GM12878 (cell line): ENCODE measurements around the gene WHAMM. TPM values are rescaled to one million over a fixed set of nuclear protein-coding genes. Genes with fewer than 3 reads are reported as not detected.

ENCODE experiments used
- ATAC-seq: fragments of 200-7000 bp; cut with Tn5 transposase; 3 replicates; pipeline ENCODE4 v1.9.1; 2020; ENCODE audit warnings: mild to moderate bottlenecking, moderate library complexity
- BruUV-seq: library from RNA; stranded (reverse); fragments of 400-500 nt; replicated peaks from 2 replicates; lab custom pipeline; 2021; lab: Mats Ljungman, UMichigan
- CTCF ChIA-PET: fragments of 300-600 bp; sonication (Branson Sonifier 250); formaldehyde crosslinking; extraction: SDS; loops from one replicate; lab custom pipeline; 2021; ENCODE audit warnings: inconsistent platforms; lab: Yijun Ruan, JAX
- POLR2A ChIA-PET: fragments of 350-600 bp; formaldehyde crosslinking; extraction: SDS; loops from one replicate; lab custom pipeline; 2021; ENCODE audit warnings: inconsistent platforms; lab: Charles Lee
- RAD21 ChIA-PET: fragments of 300-600 bp; sonication (Branson Sonifier 250); formaldehyde crosslinking; loops from one replicate; lab custom pipeline; 2023; ENCODE audit warnings: antibody characterized with exemption; ENCODE audit not compliant: unreplicated experiment; lab: Charles Lee
- SMC1A ChIA-PET: fragments of 300-600 bp; sonication (Branson Sonifier 250); formaldehyde crosslinking; loops from one replicate; lab custom pipeline; 2023; ENCODE audit not compliant: unreplicated experiment, uncharacterized antibody; lab: Charles Lee
- DNase-seq: peaks from one replicate; pipeline ENCODE4 v3.0.0-alpha.2; 2011; ENCODE audit warnings: low read depth, low spot score
- FAIRE-seq: peaks from 3 replicates; lab custom pipeline; 2011; peaks lifted over from hg19 to GRCh38; lab: Jason Lieb, UNC
- H2AFZ ChIP-seq: 2 replicates; pipeline ENCODE4 v1.6.0; 2011; ENCODE audit warnings: low read depth, low read length, control low read depth; ENCODE audit not compliant: control insufficient read depth
- H3K27ac ChIP-seq: 2 replicates; pipeline ENCODE4 v1.5.1; 2011; ENCODE audit warnings: control low read depth; ENCODE audit not compliant: control insufficient read depth, insufficient read depth
- H3K27me3 ChIP-seq, 2 experiments: replicated peaks in 1 of 2; 2 replicates each; pipeline versions ENCODE4 v1.6.0 to v1.6.1; 2011; ENCODE audit warnings: low read length in 1 of 2; ENCODE audit not compliant: control insufficient read depth in 2 of 2, insufficient read depth in 2 of 2
- H3K36me3 ChIP-seq, 2 experiments: 2 replicates each; pipeline ENCODE4 v1.5.1; 2011; ENCODE audit warnings: low read length in 1 of 2; ENCODE audit not compliant: control insufficient read depth in 2 of 2, insufficient read depth in 2 of 2
- H3K4me1 ChIP-seq: 2 replicates; pipeline ENCODE4 v1.6.1; 2011; ENCODE audit warnings: mild to moderate bottlenecking, low read length, moderate library complexity, mixed read lengths; ENCODE audit not compliant: control insufficient read depth, insufficient read depth
- H3K4me2 ChIP-seq: 2 replicates; pipeline ENCODE4 v1.6.0; 2011; ENCODE audit warnings: control low read depth; ENCODE audit not compliant: control insufficient read depth, insufficient read depth
- H3K4me3 ChIP-seq: fragments of 200-600 bp; sonication (generic); 2 replicates; pipeline ENCODE4 v1.5.1; 2016
- H3K79me2 ChIP-seq: 2 replicates; pipeline ENCODE4 v1.6.0; 2011; ENCODE audit warnings: low read length; ENCODE audit not compliant: control insufficient read depth, insufficient read depth
- H3K9ac ChIP-seq: 2 replicates; pipeline ENCODE4 v1.8.0; 2011; ENCODE audit warnings: low read length, control low read depth, mixed read lengths; ENCODE audit not compliant: control insufficient read depth, insufficient read depth
- H3K9me3 ChIP-seq: replicated peaks from 3 replicates; pipeline ENCODE4 v1.5.1; 2011; ENCODE audit warnings: mild to moderate bottlenecking, low read length; ENCODE audit not compliant: control insufficient read depth, insufficient read depth
- H4K20me1 ChIP-seq: 2 replicates; pipeline ENCODE4 v1.6.0; 2011; ENCODE audit not compliant: control insufficient read depth, insufficient read depth
- ATF7 ChIP-seq: fragments of 450-650 bp; IDR thresholded peaks from 2 replicates; pipeline ENCODE4 v1.6.1; 2016; ENCODE audit warnings: low read depth, mild to moderate bottlenecking
- BHLHE40 ChIP-seq, 2 experiments: fragments of 450-650 bp in 1 of 2; IDR thresholded peaks; 2 replicates each; pipeline ENCODE4 v1.6.1; 2011 to 2017; ENCODE audit warnings: low read depth in 2 of 2, borderline replicate concordance in 1 of 2, improper control_type of control experiment in 1 of 2, low read length in 1 of 2, mild to moderate bottlenecking in 1 of 2
- CBX5 ChIP-seq: sonication (generic); IDR thresholded peaks from 2 replicates; pipeline ENCODE4 v1.6.1; 2016; ENCODE audit warnings: low read depth, moderate library complexity, mild to moderate bottlenecking, inconsistent platforms
- DPF2 ChIP-seq: fragments of 450-650 bp; IDR thresholded peaks from 2 replicates; pipeline ENCODE4 v1.6.1; 2017; ENCODE audit warnings: mild to moderate bottlenecking
- HDAC6 ChIP-seq: fragments of 200-600 bp; sonication (generic); IDR thresholded peaks from one replicate; pipeline ENCODE4 v1.8.0; 2017; ENCODE audit warnings: antibody characterized with exemption; ENCODE audit not compliant: unreplicated experiment
- POU2F2 ChIP-seq: IDR thresholded peaks from 3 replicates; pipeline ENCODE4 v1.6.1; 2011; ENCODE audit warnings: low read depth, mild to moderate bottlenecking, low read length, borderline replicate concordance
- RCOR1 ChIP-seq: conservative IDR thresholded peaks from 2 replicates; pipeline ENCODE4 v1.6.1; 2012; ENCODE audit warnings: low read depth, low read length, improper control_type of control experiment
- SMARCA5 ChIP-seq: fragments of 450-650 bp; IDR thresholded peaks from 2 replicates; pipeline ENCODE4 v1.6.1; 2017; ENCODE audit warnings: mild to moderate bottlenecking
- STAT1 ChIP-seq: fragments of 450-650 bp; conservative IDR thresholded peaks from 2 replicates; pipeline ENCODE4 v1.6.1; 2014; ENCODE audit warnings: antibody characterized with exemption, mild to moderate bottlenecking
- ZNF274 ChIP-seq: IDR thresholded peaks from one replicate; pipeline ENCODE4 v1.8.0; 2011; ENCODE audit not compliant: insufficient read length, insufficient read depth
- WGBS: methylation state at CpG from one replicate; pipeline ENCODE4 v1.1.6; 2016; ENCODE audit warnings: low lambda C conversion rate; ENCODE audit not compliant: insufficient replicate concordance, insufficient coverage; ENCODE audit errors: missing lambda C conversion rate; 5-methylcytosine and 5-hydroxymethylcytosine counted together
- in situ Hi-C: fragments of 300-500 bp; cut with MboI; formaldehyde crosslinking; loops from 9 replicates; pipeline ENCODE4 v1.14.3; 2018; ENCODE audit warnings: mixed read lengths
- intact Hi-C: fragments of 100-400 bp; cut with micrococcal nuclease; formaldehyde crosslinking; loops from one replicate; pipeline ENCODE4 v1.14.2; 2022; ENCODE audit not compliant: unreplicated experiment
- polyA plus RNA-seq, 11 experiments: library from polyadenylated mRNA; depleted of rRNA in 4 of 11; unstranded in 6 of 11; stranded (reverse) in 5 of 11; fragments of >200 nt; fragmentation: Nextera tagmentation in 4 of 11; fragmentation: Illumina TruSeq in 1 of 11; extraction: Ambion mirVana in 4 of 11; extraction: Trizol in 1 of 11; gene quantifications; 1 replicate in 1 of 11; 2 replicates in 10 of 11; pipeline versions ENCODE4 v1.2.1 to v1.2.3, GENCODE V29; 2011 to 2016; ENCODE audit warnings: inconsistent platforms in 2 of 11, missing spikeins in 2 of 11, low read depth in 1 of 11
- total RNA-seq, 4 experiments: library from RNA; depleted of rRNA in 3 of 4; stranded (reverse); fragments of >200 nt in 3 of 4; fragmentation: Illumina TruSeq in 1 of 4; extraction: Trizol in 1 of 4; gene quantifications; 2 replicates each; pipeline versions ENCODE4 v1.2.1 to v1.2.3, GENCODE V29; 2013 to 2021
- TF ChIP-seq, protein P1 (sequence below): fragments of 150-350 bp; IDR thresholded peaks from 2 replicates; pipeline ENCODE4 v1.6.1; 2014; ENCODE audit warnings: mild to moderate bottlenecking, low read depth, low read length
- TF ChIP-seq, protein P2 (sequence below): fragments of 450-650 bp; IDR thresholded peaks from 2 replicates; pipeline ENCODE4 v1.6.1; 2016; ENCODE audit warnings: mild to moderate bottlenecking
- TF ChIP-seq, protein P3 (sequence below), 3 experiments: IDR thresholded peaks in 2 of 3; conservative IDR thresholded peaks in 1 of 3; 2 replicates each; pipeline ENCODE4 v1.5.1; 2011; ENCODE audit warnings: low read depth in 3 of 3, low read length in 3 of 3, mild to moderate bottlenecking in 3 of 3, control low read depth in 2 of 3, moderate library complexity in 2 of 3, inconsistent platforms in 1 of 3, mixed read lengths in 1 of 3; ENCODE audit not compliant: control insufficient read depth in 2 of 3, insufficient read depth in 1 of 3; ENCODE audit errors: extremely low read depth in 1 of 3
- TF ChIP-seq, protein P4 (sequence below): IDR thresholded peaks from 2 replicates; pipeline ENCODE4 v1.6.1; 2011; ENCODE audit warnings: borderline replicate concordance, low read depth, mild to moderate bottlenecking, moderate library complexity, low read length; ENCODE audit not compliant: insufficient read depth, poor library complexity, severe bottlenecking

The WHAMM gene
- total and polyA plus RNA-seq, 10 of the 15 experiments (the other 5 are each of a cell fraction or from before 2014, with no cell fraction given), result 0.87 to 6.7 (median 2.5) TPM

DNA sequence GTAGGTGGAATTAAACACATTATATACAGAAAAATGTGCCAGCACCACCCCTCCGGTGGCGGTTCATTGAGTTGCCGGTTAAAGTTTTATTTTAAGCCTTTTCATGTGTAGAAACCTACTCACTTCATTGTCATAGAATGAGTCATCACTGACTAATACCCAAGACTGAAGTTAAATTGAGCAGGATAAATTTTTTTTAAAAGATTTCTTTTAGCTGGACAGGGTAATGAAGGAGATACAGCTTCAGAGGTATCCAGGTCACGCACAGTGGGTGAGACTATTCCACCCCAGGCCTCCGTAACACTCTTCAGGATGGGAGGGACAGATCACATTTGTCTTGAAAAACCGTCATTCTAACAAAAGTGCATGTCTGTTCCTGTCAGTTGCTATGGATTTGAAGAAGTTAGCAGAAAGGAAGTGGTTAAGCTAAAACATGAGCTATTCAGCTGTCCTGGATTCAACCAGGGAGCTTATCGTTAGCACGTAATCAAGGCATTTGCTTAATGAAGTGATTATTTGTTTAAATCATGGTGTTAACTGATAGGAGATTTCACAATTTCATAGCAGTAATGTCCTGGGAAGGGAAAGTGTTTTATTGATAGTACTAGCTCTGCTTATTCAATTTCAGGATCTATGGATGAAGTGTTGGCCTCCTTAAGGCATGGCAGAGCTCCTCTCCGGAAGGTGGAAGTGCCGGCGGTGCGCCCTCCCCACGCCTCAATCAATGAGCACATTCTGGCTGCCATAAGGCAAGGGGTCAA, 23.4 kb downstream of the WHAMM start:
- H3K36me3 ChIP-seq, result peaks cover 24 to 29% of the 10 kb centered on the region in 2 experiments
- in situ Hi-C loops (loop anchor here (10.0 kb wide), 2 partner anchors 288 to 1538 kb away; partner anchors contain the start of gene RPS17), intact Hi-C loops (loop anchor here (1.0 to 10.0 kb wide), 3 partner anchors 21 to 298 kb away; partner anchors contain the start of gene RAMAC)
- ATAC-seq, result peak; percentile 90
- peaks cover 13% of the 10 kb centered on the region; the same call in 1 of the 2 replicates for H4K20me1 ChIP-seq
- H3K79me2 ChIP-seq, result no peaks in the 10 kb centered on the region
- H3K9ac ChIP-seq, result no peak overlapping the region
- no peaks in the 10 kb centered on the region for H3K27me3 ChIP-seq
- no peaks in the 10 kb centered on the region for H3K9me3 ChIP-seq
- no peak for FAIRE-seq
- POLR2A ChIA-PET, result interaction anchor here (1.8 to 2.2 kb wide), 2 partner anchors 22 to 82 kb away, joined by 8 to 20 read pairs; no protein-coding TSS in a partner anchor
- DNase-seq, result peak; percentile 53
- H3K27ac ChIP-seq, result peak overlapping the region; percentile 30
- CTCF ChIA-PET, result interaction anchor here (0.8 to 2.3 kb wide), 11 partner anchors 12 to 302 kb away, joined by 3 to 10 read pairs (median 4); no protein-coding TSS in a partner anchor
- H2AFZ ChIP-seq, result no peak overlapping the region; the same call in 1 of the 2 replicates
- RAD21 ChIA-PET, result interaction anchor here (0.6 to 2.0 kb wide), 10 partner anchors 11 to 607 kb away, joined by 3 to 19 read pairs (median 4); partner anchors contain the start of genes FSD2 and RAMAC
- no TSS peak for BruUV-seq
- SMC1A ChIA-PET, result interaction anchor here (0.6 to 2.9 kb wide), 15 partner anchors 10 to 193 kb away, joined by 3 to 15 read pairs (median 3); partner anchors contain the start of genes C15orf40, FSD2 and WHAMM
- H3K4me3 ChIP-seq, result 0 out of 2 replicates have a peak overlapping the region, but pooled peaks have one; percentile 28
- 43% methylated on average over 13 of the region's 13 CpGs for WGBS
- H3K4me2 ChIP-seq, result peak overlapping the region; percentile 80
- H3K4me1 ChIP-seq, result peaks cover 18% of the 10 kb centered on the region
- TF ChIP-seq DPF2 (peak; percentile 90), SMARCA5 (no peak), ZNF274 (no peak), BHLHE40 (IDR thresholded peaks at IDR 0.05; ENCODE audit: borderline replicate concordance in 1 of 2, low read depth in 2 of 2, low read length in 1 of 2) (peak; percentile 68 to 70; a peak in 3 of 4 replicates), POU2F2 (peak; percentile 51; the same call in 1 of the 3 replicates), ATF7 (peak; percentile 87), STAT1 (no peak), CBX5 (peak; percentile 67; the same call in 1 of the 2 replicates), HDAC6 (no peak), RCOR1 (no peak)
- TF ChIP-seq, protein P1, sequence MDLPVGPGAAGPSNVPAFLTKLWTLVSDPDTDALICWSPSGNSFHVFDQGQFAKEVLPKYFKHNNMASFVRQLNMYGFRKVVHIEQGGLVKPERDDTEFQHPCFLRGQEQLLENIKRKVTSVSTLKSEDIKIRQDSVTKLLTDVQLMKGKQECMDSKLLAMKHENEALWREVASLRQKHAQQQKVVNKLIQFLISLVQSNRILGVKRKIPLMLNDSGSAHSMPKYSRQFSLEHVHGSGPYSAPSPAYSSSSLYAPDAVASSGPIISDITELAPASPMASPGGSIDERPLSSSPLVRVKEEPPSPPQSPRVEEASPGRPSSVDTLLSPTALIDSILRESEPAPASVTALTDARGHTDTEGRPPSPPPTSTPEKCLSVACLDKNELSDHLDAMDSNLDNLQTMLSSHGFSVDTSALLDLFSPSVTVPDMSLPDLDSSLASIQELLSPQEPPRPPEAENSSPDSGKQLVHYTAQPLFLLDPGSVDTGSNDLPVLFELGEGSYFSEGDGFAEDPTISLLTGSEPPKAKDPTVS, result no peak
- TF ChIP-seq, protein P2, sequence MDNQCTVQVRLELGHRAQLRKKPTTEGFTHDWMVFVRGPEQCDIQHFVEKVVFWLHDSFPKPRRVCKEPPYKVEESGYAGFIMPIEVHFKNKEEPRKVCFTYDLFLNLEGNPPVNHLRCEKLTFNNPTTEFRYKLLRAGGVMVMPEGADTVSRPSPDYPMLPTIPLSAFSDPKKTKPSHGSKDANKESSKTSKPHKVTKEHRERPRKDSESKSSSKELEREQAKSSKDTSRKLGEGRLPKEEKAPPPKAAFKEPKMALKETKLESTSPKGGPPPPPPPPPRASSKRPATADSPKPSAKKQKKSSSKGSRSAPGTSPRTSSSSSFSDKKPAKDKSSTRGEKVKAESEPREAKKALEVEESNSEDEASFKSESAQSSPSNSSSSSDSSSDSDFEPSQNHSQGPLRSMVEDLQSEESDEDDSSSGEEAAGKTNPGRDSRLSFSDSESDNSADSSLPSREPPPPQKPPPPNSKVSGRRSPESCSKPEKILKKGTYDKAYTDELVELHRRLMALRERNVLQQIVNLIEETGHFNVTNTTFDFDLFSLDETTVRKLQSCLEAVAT, result no peak
- TF ChIP-seq, protein P3, sequence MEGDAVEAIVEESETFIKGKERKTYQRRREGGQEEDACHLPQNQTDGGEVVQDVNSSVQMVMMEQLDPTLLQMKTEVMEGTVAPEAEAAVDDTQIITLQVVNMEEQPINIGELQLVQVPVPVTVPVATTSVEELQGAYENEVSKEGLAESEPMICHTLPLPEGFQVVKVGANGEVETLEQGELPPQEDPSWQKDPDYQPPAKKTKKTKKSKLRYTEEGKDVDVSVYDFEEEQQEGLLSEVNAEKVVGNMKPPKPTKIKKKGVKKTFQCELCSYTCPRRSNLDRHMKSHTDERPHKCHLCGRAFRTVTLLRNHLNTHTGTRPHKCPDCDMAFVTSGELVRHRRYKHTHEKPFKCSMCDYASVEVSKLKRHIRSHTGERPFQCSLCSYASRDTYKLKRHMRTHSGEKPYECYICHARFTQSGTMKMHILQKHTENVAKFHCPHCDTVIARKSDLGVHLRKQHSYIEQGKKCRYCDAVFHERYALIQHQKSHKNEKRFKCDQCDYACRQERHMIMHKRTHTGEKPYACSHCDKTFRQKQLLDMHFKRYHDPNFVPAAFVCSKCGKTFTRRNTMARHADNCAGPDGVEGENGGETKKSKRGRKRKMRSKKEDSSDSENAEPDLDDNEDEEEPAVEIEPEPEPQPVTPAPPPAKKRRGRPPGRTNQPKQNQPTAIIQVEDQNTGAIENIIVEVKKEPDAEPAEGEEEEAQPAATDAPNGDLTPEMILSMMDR (IDR thresholded peaks at IDR 0.05 in 2 of 3, conservative IDR thresholded peaks at IDR 0.05 in 1 of 3; ENCODE audit: control insufficient read depth in 2 of 3, extremely low read depth in 1 of 3, insufficient read depth in 1 of 3, low read depth in 3 of 3, low read length in 3 of 3), result no peak
- TF ChIP-seq, protein P4, sequence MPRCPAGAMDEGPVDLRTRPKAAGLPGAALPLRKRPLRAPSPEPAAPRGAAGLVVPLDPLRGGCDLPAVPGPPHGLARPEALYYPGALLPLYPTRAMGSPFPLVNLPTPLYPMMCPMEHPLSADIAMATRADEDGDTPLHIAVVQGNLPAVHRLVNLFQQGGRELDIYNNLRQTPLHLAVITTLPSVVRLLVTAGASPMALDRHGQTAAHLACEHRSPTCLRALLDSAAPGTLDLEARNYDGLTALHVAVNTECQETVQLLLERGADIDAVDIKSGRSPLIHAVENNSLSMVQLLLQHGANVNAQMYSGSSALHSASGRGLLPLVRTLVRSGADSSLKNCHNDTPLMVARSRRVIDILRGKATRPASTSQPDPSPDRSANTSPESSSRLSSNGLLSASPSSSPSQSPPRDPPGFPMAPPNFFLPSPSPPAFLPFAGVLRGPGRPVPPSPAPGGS, result peak; percentile 65
